Amniotic stem cell (primary cell): ENCODE results near the gene PRKCB.
"Not testable (repeated sequence)": the region's sequence is repeated elsewhere in the genome, so short reads cannot be mapped to it uniquely, and the experiment has no call there.

Source experiments
- DNase-seq: peaks from one replicate; lab custom pipeline; 2025; lab: John Stamatoyannopoulos, UW

The PRKCB gene

GRCh38 chr16:24135624-24136565, 300.1 kb downstream of the PRKCB start:
- no peak for DNase-seq

DNA sequence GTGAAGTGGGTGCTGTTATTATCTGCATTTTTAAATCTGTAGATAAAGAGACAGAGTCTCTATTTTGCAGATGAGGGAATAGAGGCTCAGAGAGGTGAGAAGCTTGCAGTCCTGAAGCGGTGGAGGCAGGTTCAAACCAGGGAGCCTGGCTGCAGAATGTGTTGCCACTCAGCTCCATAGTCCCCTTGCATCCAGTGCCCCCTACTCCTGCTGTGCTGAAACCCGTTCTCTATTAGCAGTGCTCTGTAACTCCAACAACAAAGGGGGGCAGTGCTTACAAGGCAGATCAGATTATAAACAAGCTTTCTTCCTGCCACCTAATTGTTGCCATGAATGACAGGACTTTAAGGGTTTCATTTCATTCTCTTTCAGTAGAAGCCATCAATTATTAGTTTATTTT, 302.2 kb downstream of the PRKCB start:
- DNase-seq: no peak

GRCh38 chr16:24138575-24138974, 302.8 kb downstream of the PRKCB start:
- no peak for DNase-seq

DNA sequence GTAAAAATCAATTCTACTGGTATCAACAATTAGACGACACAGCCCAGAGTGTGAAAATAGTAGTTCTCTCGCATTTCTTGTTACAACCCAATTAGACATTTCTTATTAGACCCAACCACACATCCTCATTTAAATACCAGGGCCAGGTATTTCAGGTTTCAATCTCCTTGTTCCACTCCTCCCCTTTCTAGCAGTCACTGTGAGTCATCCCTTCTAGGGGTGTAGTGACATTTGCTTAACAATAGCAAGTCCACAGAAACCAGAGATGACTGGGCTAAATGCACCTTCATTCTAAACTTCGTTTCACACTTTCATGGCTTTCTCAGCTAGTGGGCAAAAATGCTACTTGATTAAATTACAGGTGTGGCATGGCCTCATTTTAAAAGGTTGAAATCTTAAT, 303.5 kb downstream of the PRKCB start:
- DNase-seq: no peak

DNA sequence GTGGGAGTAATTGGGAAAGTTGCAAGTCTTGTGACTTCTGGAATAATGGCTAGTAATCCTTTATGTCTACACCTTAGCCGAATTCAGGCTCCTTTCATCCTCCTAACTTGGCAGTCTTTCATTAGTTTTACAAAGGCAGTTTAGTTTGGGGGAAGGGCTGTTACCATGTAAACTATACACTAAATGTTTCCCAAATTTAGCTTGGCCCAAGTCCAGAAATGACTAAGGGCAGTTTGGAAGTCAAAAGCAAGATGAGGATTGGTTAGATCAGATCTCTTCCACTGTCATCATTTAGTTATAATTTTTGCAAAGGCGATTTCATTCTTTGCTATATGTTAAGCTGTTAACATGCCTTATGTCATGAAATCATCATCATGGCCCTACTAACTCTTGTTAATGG, 304.9 kb downstream of the PRKCB start:
- no peak for DNase-seq

DNA sequence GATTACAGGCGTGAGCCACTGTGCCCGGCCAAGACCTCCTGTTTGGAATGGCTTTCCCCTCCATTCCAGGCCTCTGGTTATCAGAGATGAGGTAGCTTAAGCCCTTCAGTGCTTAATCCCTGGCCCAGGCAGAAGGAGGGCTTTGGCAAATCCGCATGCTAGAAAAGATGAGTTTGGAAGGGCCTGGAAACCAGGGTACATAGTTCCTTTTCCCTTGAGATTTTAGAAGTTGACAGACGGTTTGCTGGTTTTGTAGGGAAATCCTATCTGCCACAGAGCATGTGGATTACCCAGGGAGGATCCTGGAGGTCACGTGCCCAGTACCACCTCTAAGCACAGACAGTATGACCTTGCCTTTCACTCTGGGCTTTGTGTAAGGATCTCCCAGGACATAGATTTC, 305.7 kb downstream of the PRKCB start:
- no peak for DNase-seq

- no peak for DNase-seq
Observed at GRCh38 chr16:24141917-24142316, 306.1 kb downstream of the PRKCB start.

- DNase-seq: no peak
Observed at GRCh38 chr16:24145927-24146326, 310.1 kb downstream of the PRKCB start.

- DNase-seq: no peak
Observed at GRCh38 chr16:24146518-24146917, 310.7 kb downstream of the PRKCB start.

DNA sequence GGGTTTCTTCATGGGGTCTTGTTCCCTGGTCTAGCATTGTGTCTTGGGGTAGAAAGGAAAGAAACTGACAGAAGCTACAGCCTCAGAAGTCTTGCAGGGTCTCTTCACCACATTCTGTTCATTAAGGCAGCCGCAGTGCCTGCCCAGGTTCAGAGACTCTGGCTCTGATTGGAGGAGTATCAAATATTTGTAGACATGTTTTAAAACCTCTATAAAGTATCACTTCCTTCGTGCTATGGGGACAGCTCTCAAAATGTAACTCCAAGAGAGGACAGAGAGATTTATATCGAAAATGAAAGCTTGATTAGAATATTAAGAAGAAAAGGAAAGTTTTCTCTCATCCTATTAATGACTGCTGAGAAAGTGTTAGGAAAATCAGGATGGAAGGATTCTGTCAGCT, 313.3 kb downstream of the PRKCB start:
- DNase-seq: no peak

- DNase-seq: no peak
Observed at GRCh38 chr16:24150282-24150681, 314.5 kb downstream of the PRKCB start.

DNA sequence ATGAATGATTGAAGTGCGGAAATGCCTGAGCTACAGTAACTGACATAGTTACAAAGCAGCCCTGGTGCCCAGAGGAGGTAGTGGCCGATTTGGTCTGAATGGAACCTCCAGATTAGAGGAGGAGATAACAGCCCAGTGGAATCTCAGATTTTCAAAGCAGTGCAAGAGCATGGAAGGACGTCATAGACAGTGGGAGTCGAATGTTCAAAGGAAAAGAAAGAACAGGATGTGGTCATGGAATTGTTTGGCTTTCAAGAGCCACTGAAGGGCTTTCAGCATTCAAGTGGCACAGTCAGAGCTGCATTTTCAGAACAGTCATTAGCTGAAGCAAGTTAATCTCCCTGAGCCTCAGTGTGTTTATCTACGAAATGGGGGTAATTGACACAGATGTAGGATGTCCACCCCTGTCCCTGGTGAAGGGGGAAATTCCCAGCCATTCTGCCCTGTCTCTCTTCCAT, 315.7 kb downstream of the PRKCB start:
- DNase-seq: no peak

- DNase-seq: not testable (repeated sequence)
Observed at GRCh38 chr16:24152048-24152447, 316.3 kb downstream of the PRKCB start.

DNA sequence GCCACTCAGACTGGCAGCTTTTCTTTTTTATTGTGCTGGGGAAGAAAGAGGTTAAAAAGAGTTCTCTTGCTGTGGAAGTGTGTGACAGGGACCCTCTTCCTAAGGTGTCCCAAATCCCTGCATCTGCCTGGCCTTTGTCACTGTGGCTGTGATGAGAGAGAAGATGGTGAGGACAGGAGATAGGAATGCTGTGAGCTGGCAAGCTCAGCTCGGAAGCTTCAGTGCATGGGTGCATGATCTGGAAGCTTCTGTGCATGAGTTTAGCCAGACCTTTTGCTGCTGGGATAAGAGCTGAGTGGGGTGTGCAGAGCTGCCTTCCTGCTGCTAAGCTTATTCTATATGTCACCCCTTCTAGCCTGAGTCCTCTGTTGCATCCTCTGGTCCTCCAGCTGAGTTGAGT, 317.0 kb downstream of the PRKCB start:
- DNase-seq: no peak

DNA sequence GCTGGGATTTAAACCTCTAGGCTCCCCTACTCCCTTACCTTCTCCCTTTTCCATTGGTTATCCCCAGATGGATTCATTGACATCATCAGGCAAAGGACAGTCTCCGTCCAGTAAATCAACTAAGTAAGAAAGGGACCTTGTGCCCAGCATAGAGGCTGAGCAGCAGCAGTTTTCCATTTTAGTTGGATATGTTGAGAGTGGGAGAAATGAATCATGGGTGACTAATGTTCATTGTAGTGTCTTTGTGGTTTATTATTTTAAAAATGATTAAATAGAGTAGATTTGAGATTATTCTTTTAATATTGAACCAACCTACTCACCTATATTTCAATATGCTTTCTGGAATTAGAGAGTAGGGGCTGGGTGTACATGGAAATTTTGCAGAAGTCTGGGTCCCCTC, 321.0 kb downstream of the PRKCB start:
- DNase-seq: no peak

GRCh38 chr16:24163935-24164334, 328.2 kb downstream of the PRKCB start:
- no peak for DNase-seq

DNA sequence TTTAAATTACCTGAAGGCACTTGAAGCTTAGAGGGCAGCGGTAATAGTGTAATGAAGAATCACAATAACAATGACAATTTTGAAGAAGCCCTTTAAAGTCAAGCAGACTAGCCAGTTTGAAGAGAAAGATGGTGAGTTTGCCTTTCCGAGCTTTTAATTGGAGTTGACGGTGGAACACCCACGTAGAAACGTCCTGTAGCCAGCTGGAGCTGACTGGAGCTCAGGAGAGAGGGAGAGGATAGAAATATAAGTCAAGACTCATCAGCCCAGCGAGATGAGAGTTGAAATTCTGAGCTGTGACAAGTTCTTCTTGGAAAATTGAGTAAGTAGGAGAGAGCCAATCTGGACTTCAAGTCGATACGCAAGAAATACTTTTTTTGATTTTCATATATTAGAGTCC, 328.6 kb downstream of the PRKCB start:
- no peak for DNase-seq

GRCh38 chr16:24165273-24165672, 329.5 kb downstream of the PRKCB start:
- DNase-seq: no peak

GRCh38 chr16:24166661-24167528, 331.1 kb downstream of the PRKCB start:
- no peak for DNase-seq

- no peak for DNase-seq
Observed at GRCh38 chr16:24168856-24169255, 333.1 kb downstream of the PRKCB start.

DNA sequence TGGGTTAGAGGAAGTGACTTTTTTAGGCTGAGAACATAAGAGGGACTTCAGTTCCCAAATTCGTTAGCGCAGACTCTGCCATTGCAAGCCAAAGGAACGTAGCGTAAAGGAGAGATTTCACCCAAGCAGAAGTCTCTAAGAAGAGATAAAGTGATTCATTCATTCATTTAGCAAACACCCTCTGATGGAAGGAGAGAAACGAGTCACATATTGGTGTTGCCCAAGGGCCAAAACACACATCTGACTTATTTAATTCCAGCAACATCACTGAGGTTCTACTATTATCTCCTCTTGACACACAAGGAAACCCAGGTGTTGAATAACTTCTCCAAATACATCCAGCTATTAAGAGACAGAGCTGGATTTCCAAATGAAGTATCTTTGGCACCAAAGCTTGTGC, 334.6 kb downstream of the PRKCB start:
- DNase-seq: no peak

DNA sequence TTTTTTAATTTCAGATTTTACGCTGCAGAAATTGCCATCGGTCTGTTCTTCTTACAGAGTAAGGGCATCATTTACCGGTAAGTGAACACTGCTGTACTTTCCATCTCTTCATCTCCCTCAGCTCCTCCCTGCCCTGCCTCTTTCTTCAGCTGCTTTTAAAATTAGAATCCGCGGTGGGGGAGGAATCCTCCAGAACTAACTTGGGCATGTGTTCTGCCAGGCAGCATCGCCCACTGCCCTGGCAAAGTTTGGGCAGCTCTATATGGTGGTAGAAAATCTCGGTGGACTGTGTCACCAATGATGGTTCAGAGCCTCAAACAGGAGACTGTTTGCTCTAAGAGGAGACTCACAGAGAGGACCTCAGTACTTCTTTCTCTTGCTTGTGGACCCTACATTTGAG, 338.7 kb downstream of the PRKCB start:
- DNase-seq: no peak

DNA sequence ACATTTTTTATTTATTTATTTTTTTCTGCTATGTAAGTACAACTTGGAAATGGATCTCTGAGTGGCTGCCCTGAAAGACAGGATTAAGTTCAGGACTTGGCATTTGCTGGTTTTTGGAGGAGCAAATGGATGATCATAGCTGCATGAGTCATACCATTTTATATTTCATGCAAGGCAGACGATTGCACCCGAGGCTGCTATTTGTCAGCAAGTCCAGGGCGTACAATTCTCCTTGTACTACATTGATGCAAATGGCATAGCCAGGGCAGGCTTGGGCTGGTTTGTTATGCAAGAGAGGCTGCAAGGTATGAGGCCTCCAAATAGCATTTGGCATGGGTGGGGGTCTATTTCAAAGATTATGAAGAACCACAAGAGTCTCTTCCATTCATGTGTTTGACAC, 339.2 kb downstream of the PRKCB start:
- DNase-seq: no peak
